Cerebellar nuclear complex (tissue), 1 donor: ENCODE results near the gene FGFR2.

Experiments used
- DNase-seq, 2 experiments: peaks; one replicate each; lab custom pipeline; 2025; lab: John Stamatoyannopoulos, UW

Gene FGFR2

GRCh38 chr10:121553511-121554264 lies 44.6 kb downstream of the FGFR2 start:
- DNase-seq: no peak

DNA sequence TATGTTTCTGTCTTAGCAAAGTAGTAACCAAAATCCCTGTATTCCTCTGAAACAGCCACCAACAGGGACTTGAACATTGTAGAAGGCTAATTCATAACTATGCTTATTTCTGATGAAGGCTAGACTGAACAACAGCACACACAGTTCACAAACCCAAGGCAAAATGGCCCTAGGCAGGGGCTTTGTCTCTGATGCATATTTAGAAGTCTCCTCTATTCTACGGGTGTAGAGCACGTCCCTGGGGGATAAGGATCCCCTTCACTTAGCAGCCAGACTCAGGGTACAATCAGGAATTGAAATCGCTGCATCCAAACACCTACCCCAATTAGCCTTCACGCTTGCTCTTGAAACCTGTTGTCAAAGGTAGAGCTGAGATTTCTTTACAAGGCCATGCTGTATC lies 45.5 kb downstream of the FGFR2 start:
- DNase-seq: no peak

GRCh38 chr10:121551210-121551885 lies 46.9 kb downstream of the FGFR2 start:
- DNase-seq: no peak

GRCh38 chr10:121544301-121544869 lies 53.9 kb downstream of the FGFR2 start:
- no peak for DNase-seq

GRCh38 chr10:121543545-121543944 lies 54.7 kb downstream of the FGFR2 start:
- DNase-seq: no peak

DNA sequence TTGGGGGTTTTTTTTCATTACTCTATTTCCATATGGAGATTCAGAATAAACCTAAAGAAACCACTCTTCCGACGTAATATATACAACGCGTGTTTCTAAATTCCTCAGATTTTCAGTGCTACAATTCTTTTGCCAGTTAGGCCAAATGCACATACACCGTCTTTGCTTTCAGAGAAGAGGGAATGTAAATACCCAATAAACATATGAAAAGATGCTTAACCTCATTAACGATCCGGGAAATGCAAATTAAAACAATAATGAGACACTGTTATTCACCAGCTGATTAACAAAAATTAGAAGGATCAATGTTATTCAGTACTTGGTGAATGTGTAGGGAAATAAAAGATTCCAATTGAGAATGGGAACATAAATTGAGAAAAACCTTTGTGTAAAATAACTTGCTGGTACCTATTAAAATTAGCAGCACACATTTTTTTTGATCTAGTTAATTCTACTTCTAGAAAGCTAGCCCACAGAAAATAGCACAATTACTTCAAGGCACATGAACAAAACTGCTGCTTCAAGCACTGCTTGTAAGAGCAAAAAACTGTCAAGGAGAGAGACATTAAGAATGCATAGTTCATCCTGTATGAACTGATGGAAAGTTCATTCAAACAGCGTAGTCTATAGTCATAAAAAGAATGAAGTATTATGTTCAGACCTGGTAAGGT lies 56.7 kb downstream of the FGFR2 start:
- DNase-seq: no peak

DNA sequence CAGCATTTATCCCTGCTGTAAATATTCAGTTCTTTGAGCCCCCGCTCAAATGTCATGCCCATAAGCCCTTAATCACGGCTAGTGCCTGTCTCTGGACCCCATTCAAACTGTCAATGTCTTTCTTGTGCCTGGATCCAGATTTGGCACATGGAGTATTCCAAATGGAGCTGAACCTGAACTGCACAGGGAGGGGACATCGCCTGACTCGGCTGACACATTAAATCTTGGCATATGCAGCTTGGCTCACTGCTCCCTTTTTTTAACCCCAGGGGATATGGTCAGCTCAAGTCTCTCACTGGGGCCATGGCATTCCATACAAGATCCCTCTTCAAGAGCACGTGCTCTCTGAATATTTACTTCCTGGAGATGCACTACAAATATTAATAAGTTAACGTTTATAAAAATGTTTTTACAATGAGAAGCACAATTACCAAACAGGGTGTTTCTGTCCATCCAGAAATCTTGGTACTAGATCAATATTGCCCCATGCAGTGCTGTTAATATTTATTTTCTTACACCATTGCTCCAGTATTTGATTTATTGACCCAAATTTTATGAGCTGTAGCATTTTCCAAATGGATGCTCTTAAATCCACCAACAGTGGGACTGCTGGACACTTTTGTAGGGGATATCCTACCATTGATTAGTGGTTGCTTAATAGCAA lies 57.4 kb downstream of the FGFR2 start:
- no peak for DNase-seq

DNA sequence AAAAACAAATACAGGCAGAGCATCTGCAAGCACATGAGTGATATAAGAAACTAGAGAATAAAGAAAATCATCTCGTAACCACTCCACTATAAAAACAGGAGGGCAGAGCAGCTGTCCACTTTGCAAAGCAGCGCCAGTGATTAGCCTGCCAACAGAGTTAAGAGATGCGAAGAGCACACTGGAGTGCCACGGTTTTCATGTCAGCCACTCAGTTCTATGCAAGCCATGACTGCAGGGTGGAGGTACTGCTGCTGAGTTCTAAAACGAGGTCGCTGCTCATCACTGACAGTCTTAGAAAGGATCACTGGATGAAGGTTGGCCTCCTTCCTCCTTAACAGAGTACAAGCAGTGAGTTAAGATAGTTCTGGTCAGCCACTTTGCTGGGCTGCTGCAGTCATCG lies 58.5 kb downstream of the FGFR2 start:
- DNase-seq: no peak

DNA sequence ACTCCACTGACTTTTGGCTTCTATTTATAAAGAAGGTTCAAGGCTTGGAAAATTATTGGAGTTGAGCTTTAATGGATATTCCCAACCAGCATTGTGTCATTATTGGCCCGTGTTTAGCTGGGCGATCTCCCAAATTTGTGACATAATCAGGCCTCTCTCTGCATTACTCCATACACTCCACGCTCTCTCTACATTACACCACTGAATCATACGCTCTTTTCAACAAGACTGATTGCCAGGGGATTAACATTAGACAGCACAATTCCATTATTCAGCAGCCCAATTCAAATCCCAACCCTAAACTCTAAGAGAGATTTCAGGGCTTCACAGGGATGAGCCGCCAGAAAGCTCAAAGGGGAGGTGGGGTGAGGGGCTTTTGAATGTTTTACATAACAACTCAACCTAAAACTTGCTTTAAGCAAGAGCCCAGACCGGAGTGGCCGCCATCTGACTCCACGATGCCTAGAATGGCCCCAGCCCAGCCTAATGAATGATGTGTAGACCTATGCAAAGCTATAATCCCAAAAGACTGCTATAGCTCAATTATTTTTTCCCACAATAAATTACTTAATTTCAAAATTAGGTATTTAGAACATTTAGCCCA lies 61.8 kb downstream of the FGFR2 start:
- no peak for DNase-seq

DNA sequence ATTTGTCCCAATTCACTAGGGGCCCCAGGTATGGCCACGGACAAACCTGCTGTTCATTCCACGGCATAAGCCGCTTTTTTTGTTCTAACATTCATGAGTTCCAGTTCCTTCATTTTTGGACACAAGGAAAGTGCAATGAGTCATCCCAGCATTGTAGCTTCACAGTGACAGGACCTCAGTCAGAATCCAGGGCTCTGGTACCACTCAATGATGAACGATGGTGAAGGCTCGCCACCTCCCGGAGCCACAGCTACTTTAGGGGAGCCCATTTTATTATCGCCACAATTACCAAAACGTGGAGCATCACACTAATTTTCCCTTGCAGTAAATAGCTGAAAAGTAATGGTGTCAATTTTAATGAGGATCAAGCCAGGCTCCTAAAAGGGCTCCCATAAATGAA lies 62.9 kb downstream of the FGFR2 start:
- no peak for DNase-seq

DNA sequence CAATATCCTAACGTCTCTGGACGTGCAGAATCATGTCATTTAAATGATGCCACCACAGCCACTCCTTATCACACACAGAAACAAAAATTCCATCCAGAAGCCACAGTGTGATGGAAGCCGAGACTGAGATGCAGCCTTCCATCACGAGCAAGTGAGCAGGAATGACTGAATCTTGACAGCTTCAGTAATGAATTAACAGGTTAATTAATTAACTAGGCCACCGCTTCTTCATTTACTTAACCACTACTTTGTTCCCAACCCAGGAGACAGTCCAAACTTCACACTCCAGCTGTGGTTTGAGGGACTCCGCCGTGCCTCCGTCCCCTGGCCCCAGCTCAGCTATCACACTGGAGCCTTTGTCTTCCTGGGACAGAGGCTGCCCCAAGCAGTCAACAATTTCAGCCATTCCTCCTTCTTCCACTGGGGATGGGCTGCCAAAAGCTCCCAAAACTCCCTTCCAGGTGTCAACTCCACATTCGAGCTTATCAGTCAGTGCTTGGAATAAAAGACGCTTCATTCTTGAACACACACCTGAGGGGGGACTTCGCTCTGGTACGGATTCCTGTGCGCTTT lies 65.9 kb downstream of the FGFR2 start:
- DNase-seq: no peak

DNA sequence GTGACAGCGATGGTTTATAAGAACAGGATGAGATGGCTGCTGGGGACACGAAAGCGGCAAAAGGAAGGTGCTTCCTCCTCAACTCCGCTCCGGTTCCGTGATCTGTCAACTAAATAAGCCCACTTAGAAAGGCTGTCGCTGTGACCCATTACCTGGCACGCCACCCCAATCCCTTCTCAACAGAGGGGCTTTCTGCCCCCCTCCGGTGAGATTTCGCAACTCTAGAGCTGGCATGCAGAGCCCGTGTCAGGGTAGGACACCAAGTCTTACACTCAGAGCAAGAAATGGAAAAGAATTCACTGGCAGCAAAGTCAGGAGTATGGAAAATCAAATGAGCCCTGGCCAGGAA lies 66.4 kb downstream of the FGFR2 start:
- DNase-seq: no peak

DNA sequence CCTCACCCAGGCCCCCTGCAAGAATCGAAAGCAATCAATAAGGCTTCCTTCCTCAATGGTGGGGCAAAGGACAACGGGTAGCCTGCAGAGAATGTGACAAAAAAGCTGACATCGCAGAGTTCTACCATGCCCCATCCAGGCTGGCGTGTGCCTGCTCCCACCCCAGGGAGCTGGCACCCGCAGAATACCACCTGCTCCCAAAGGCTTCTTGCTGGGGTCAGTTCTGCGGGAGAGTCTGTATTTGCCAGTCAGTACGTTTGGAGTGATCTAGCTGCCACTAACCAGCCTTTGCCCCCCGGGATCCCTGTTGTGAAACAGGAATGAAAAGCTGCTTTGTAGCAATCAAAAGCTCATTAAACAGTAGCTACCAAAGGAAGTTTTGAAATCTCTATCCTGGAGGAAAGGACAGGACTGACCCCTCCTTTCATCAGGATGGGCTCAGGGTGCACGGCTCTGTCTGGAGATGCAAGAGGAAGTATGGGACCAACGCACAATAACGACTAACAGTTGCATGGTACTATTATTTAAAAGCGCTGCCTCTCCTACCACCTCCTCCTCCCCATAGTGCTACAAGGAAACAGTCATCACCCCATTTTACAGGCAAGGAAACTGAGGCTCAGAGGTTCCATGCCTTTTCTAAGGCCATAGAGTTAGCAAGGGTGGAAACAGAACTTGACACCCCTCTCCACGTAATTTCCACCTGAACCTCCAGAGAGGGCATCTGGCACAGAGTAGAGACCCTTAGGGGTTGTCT lies 67.0 kb downstream of the FGFR2 start:
- DNase-seq: no peak

DNA sequence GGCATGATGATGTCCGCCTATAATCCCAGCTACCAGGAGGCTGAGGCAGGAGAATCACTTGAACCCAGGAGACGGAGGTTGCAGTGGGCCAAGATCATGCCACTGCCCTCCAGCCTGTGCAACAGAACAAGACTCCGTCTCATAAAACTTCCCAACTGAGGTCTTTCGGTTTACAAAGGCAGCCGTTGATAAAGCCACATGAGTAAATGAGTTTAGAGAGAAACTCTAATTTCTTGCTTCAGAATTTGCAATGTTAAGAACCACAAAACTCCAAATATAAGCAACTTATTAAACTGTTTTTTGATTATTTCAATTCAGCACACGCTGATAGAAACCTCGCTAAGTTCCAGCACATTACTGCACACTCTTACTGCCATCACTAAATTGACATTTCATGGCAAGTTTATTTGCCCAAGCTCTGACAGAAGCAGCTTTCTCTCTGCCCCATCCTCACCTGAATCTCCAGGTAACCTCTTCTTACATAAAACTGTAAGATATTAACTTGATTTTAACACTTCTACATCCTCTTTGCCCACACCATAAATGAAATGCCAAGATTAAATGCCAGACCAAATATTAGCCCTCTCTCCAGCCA lies 67.7 kb downstream of the FGFR2 start:
- no peak for DNase-seq

DNA sequence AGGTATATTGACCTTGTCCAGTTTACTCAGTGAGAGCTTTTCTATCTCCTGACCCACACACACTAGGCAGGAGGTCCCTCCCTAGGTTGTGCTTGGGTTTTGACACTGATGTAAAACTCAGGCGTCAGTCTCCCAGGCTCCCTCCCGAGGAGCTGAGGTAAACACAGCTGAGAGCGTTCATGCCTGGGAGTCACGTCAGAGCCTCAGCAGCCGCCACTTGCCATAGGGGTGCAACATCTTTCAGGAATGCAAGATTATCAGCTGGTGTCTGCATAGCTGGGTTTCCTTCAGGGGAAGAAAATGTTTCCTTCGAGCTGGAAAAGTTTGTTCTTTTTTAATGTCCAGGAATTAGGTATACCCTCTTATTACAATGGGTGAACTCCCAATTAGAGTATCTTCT lies 70.6 kb downstream of the FGFR2 start:
- no peak for DNase-seq

DNA sequence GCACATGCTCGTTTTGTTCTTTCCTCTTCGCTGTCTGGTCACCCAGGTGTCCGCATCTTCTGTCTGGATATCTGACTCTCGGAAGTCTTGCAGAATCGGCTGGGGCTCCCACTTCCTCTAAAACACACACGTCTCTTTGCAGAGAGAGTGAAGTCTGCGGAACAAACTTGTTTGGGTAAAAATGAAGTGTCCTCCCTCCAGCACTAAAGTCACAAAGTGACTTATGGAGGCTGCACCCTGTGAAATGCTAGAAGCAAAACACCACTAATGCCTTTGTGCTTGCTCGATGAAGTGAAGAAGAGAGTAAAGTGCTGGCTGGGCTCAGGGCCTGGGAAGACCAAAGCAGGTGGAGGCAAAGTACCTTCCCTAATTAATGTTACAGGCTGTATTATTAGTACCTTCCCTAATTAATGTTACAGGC lies 71.4 kb downstream of the FGFR2 start:
- no peak for DNase-seq

DNA sequence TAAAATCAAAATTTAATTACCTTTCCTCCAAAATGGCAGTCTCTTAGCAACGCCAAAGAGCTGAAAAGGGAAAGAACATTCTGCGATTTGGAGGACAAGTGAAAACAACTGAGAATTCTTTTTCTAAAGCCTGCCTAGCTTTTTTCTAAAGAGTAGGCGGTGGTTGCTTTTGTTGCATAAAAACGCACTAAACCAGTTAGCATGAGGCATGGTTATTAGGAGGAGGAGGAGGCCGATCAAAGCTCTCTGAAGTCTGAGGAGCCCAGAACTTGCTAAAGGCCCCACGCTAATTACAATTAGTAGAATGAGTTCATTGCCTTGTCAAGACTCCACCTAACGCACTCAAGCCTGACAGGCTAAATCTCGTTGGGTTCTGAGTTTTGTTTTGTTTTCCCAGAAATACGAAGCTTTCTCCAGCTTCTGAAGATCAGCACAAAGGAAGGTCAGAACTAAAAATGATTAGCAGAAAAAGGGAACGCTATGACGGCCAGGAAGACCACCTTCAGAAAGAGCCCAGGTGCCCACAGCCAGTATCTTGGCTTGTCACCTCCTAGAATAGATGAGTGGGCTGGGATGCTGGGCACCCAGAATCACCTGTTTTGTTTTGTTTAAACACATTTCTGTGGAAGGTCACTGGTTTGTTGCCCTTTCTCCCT lies 72.0 kb downstream of the FGFR2 start:
- DNase-seq: no peak

- no peak for DNase-seq
Observed at GRCh38 chr10:121525251-121526134, 72.8 kb downstream of the FGFR2 start.
